H1 (cell line): Measurements from ENCODE around the gene ZNF155. TPM values are rescaled to one million over a fixed set of nuclear protein-coding genes. Genes with fewer than 3 reads are reported as not detected.

Source experiments
- CTCF ChIA-PET: fragments of 300-600 bp; sonication (Branson Sonifier 250); formaldehyde crosslinking; loops from one replicate; lab custom pipeline; 2021; ENCODE audit not compliant: partially characterized antibody; lab: Charles Lee
- POLR2A ChIA-PET: fragments of 300-600 bp; sonication (Branson Sonifier 250); formaldehyde crosslinking; loops from one replicate; lab custom pipeline; 2021; ENCODE audit warnings: inconsistent platforms; ENCODE audit not compliant: partially characterized antibody; lab: Charles Lee
- DNase-seq, 2 experiments: peaks; one replicate each; pipeline versions ENCODE4 v3.0.0 to v3.0.0-alpha.2; 2010 to 2022; ENCODE audit warnings: low spot score in 2 of 2, low read depth in 1 of 2, mixed read lengths in 1 of 2
- FAIRE-seq: peaks from 2 replicates; lab custom pipeline; 2011; peaks lifted over from hg19 to GRCh38; lab: Jason Lieb, UNC
- H2AFZ ChIP-seq: 2 replicates; pipeline ENCODE4 v1.8.1; 2012; ENCODE audit warnings: low read length, inconsistent platforms
- H2AK5ac ChIP-seq: 2 replicates; pipeline ENCODE4 v1.6.1; 2013; ENCODE audit warnings: low read depth, low read length
- H2BK120ac ChIP-seq: replicated peaks from 2 replicates; pipeline ENCODE3; 2013; ENCODE audit warnings: low read depth, low read length, inconsistent platforms
- H2BK12ac ChIP-seq: 2 replicates; pipeline ENCODE4 v1.6.1; 2013; ENCODE audit warnings: low read depth, low read length
- H2BK15ac ChIP-seq: 2 replicates; pipeline ENCODE4 v1.6.1; 2013; ENCODE audit warnings: low read length
- H2BK20ac ChIP-seq: 2 replicates; pipeline ENCODE4 v1.6.1; 2013; ENCODE audit warnings: low read length
- H2BK5ac ChIP-seq: 2 replicates; pipeline ENCODE4 v1.6.1; 2013; ENCODE audit warnings: low read depth, low read length
- H3K14ac ChIP-seq: 2 replicates; pipeline ENCODE4 v1.6.1; 2013; ENCODE audit warnings: inconsistent platforms; ENCODE audit not compliant: insufficient read length
- H3K18ac ChIP-seq: 2 replicates; pipeline ENCODE4 v1.6.1; 2013; ENCODE audit warnings: low read length; ENCODE audit errors: extremely low read depth
- H3K23ac ChIP-seq: 2 replicates; pipeline ENCODE4 v1.6.1; 2013; ENCODE audit warnings: inconsistent platforms; ENCODE audit not compliant: insufficient read length
- H3K23me2 ChIP-seq: 2 replicates; pipeline ENCODE4 v1.6.1; 2013; ENCODE audit warnings: low read depth, low read length
- H3K27ac ChIP-seq: 2 replicates; pipeline ENCODE4 v1.6.1; 2011; ENCODE audit warnings: low read depth, low read length, inconsistent platforms
- H3K27me3 ChIP-seq, 4 experiments: replicated peaks in 1 of 4; 1 replicate in 1 of 4; 2 replicates in 3 of 4; pipeline versions ENCODE4 v1.6.1 to v1.8.1; 2011 to 2013; ENCODE audit warnings: low read length in 3 of 4, mild to moderate bottlenecking in 3 of 4, inconsistent platforms in 2 of 4, mixed read lengths in 2 of 4, moderate library complexity in 1 of 4; ENCODE audit not compliant: control insufficient read depth in 3 of 4, insufficient read depth in 3 of 4; ENCODE audit errors: extremely low read depth in 1 of 4
- H3K36me3 ChIP-seq, 4 experiments: 2 replicates each; pipeline versions ENCODE4 v1.6.1 to v1.8.1; 2011 to 2013; ENCODE audit warnings: mild to moderate bottlenecking in 4 of 4, low read length in 3 of 4, moderate library complexity in 2 of 4, control low read depth in 1 of 4, inconsistent platforms in 1 of 4; ENCODE audit not compliant: insufficient read depth in 4 of 4, control insufficient read depth in 2 of 4
- H3K4ac ChIP-seq: replicated peaks from 2 replicates; pipeline ENCODE3; 2013; ENCODE audit warnings: low read length, low read depth, mixed read lengths, inconsistent platforms; ENCODE audit not compliant: insufficient read length
- H3K4me1 ChIP-seq, 4 experiments: replicated peaks in 1 of 4; 1 replicate in 1 of 4; 2 replicates in 3 of 4; pipeline versions ENCODE4 v1.6.1 to v1.8.1; 2011 to 2013; ENCODE audit warnings: low read length in 3 of 4, inconsistent platforms in 2 of 4, mixed read lengths in 1 of 4; ENCODE audit not compliant: insufficient read depth in 4 of 4, control insufficient read depth in 3 of 4
- H3K4me2 ChIP-seq, 2 experiments: 2 replicates each; pipeline versions ENCODE4 v1.6.1 to v1.8.1; 2011 to 2013; ENCODE audit warnings: low read depth in 2 of 2, low read length in 2 of 2, control low read depth in 1 of 2, inconsistent platforms in 1 of 2, mild to moderate bottlenecking in 1 of 2; ENCODE audit not compliant: insufficient read depth in 1 of 2
- H3K4me3 ChIP-seq, 4 experiments: fragments of 200-600, 300-600 bp in 1 of 4; sonication (generic), shearing (Covaris generic), sonication (Bioruptor Twin) in 1 of 4; 2 replicates each; pipeline versions ENCODE4 v1.5.1 to v1.8.1; 2011 to 2016; ENCODE audit warnings: low read length in 4 of 4, low read depth in 3 of 4, control low read depth in 2 of 4, inconsistent platforms in 2 of 4, mild to moderate bottlenecking in 2 of 4, mixed read lengths in 1 of 4, moderate library complexity in 1 of 4; ENCODE audit not compliant: insufficient read depth in 2 of 4; ENCODE audit errors: extremely low read depth in 1 of 4
- H3K56ac ChIP-seq: replicated peaks from 2 replicates; pipeline ENCODE3; 2013; ENCODE audit warnings: low read depth, mild to moderate bottlenecking, mixed read lengths, low read length, inconsistent platforms; ENCODE audit not compliant: insufficient read length
- H3K79me1 ChIP-seq: 2 replicates; pipeline ENCODE4 v1.6.1; 2013; ENCODE audit warnings: low read depth, low read length, control low read depth
- H3K79me2 ChIP-seq, 2 experiments: 2 replicates each; pipeline versions ENCODE4 v1.6.1 to v1.8.1; 2012 to 2013; ENCODE audit warnings: low read length in 2 of 2, mild to moderate bottlenecking in 2 of 2, inconsistent platforms in 1 of 2; ENCODE audit not compliant: insufficient read depth in 2 of 2, control insufficient read depth in 1 of 2
- H3K9ac ChIP-seq, 4 experiments: replicated peaks in 1 of 4; 1 replicate in 1 of 4; 2 replicates in 3 of 4; pipeline versions ENCODE4 v1.6.1 to v1.8.1; 2011 to 2013; ENCODE audit warnings: low read depth in 3 of 4, low read length in 3 of 4, control low read depth in 2 of 4, mild to moderate bottlenecking in 2 of 4, moderate library complexity in 2 of 4, inconsistent platforms in 1 of 4; ENCODE audit errors: extremely low read depth in 1 of 4
- H3K9me3 ChIP-seq, 2 experiments: 2 replicates each; pipeline versions ENCODE4 v1.6.1 to v1.8.1; 2012 to 2013; ENCODE audit warnings: mild to moderate bottlenecking in 2 of 2, moderate library complexity in 2 of 2, control low read depth in 1 of 2, inconsistent platforms in 1 of 2, low read depth in 1 of 2, low read length in 1 of 2, mixed read lengths in 1 of 2; ENCODE audit not compliant: insufficient read depth in 2 of 2
- H4K20me1 ChIP-seq, 2 experiments: replicated peaks in 1 of 2; 2 replicates each; pipeline versions ENCODE3 to v1.8.1; 2011 to 2013; ENCODE audit warnings: inconsistent platforms in 2 of 2, low read length in 2 of 2, mild to moderate bottlenecking in 1 of 2; ENCODE audit not compliant: insufficient read depth in 2 of 2, control insufficient read depth in 1 of 2
- H4K5ac ChIP-seq: 2 replicates; pipeline ENCODE4 v1.6.1; 2013; ENCODE audit warnings: low read length, low read depth, mixed read lengths, inconsistent platforms; ENCODE audit not compliant: insufficient read length
- H4K8ac ChIP-seq: 2 replicates; pipeline ENCODE4 v1.8.0; 2013; ENCODE audit warnings: mild to moderate bottlenecking, moderate library complexity, low read length, inconsistent platforms; ENCODE audit not compliant: insufficient read depth; ENCODE audit errors: extremely low read depth
- H4K91ac ChIP-seq: replicated peaks from 2 replicates; pipeline ENCODE3; 2013; ENCODE audit warnings: low read length, mixed read lengths, inconsistent platforms; ENCODE audit not compliant: insufficient read length
- ATF2 ChIP-seq: IDR thresholded peaks from 2 replicates; pipeline ENCODE4 v1.6.1; 2012; ENCODE audit warnings: low read length, inconsistent platforms
- CHD1 ChIP-seq: IDR thresholded peaks from 2 replicates; pipeline ENCODE4 v1.6.1; 2012; ENCODE audit warnings: low read depth, low read length, improper control_type of control experiment
- HDAC2 ChIP-seq, 2 experiments: fragments of 300-600 bp in 1 of 2; sonication (generic) in 1 of 2; IDR thresholded peaks; 2 replicates each; pipeline ENCODE4 v1.6.1; 2011 to 2012; ENCODE audit warnings: low read depth in 2 of 2, low read length in 2 of 2, mild to moderate bottlenecking in 2 of 2, moderate library complexity in 2 of 2, borderline replicate concordance in 1 of 2, inconsistent platforms in 1 of 2
- MAX ChIP-seq: IDR thresholded peaks from 2 replicates; pipeline ENCODE4 v1.6.1; 2012; ENCODE audit warnings: inconsistent platforms
- POLR2AphosphoS5 ChIP-seq: IDR thresholded peaks from 2 replicates; pipeline ENCODE4 v1.6.1; 2011; ENCODE audit warnings: low read depth, low read length
- RXRA ChIP-seq: IDR thresholded peaks from 2 replicates; pipeline ENCODE4 v1.6.1; 2011; ENCODE audit warnings: low read depth, mild to moderate bottlenecking, low read length, moderate library complexity; ENCODE audit not compliant: insufficient read depth
- SIRT6 ChIP-seq: IDR thresholded peaks from one replicate; pipeline ENCODE4 v1.7.1; 2012; ENCODE audit warnings: low read length, inconsistent platforms
- TAF7 ChIP-seq: optimal IDR thresholded peaks from 2 replicates; pipeline ENCODE3; 2011; ENCODE audit warnings: low read depth, mild to moderate bottlenecking, inconsistent platforms, low read length, moderate library complexity, borderline replicate concordance
- USF2 ChIP-seq: IDR thresholded peaks from 2 replicates; pipeline ENCODE4 v1.6.1; 2011; ENCODE audit warnings: low read length, improper control_type of control experiment
- YY1 ChIP-seq: IDR thresholded peaks from 2 replicates; pipeline ENCODE4 v1.6.1; 2011; ENCODE audit warnings: low read depth, mild to moderate bottlenecking, low read length
- ZNF274 ChIP-seq: IDR thresholded peaks from 2 replicates; pipeline ENCODE4 v1.7.0; 2012; ENCODE audit warnings: low read length, borderline replicate concordance; ENCODE audit errors: extremely low read depth
- WGBS, 2 experiments: shearing (Covaris generic) in 1 of 2; methylation state at CpG; one replicate each; pipeline versions ENCODE4 v1.1.6 to v1.1.7; 2013 to 2015; ENCODE audit warnings: low lambda C conversion rate in 2 of 2, mixed read lengths in 2 of 2, inconsistent platforms in 1 of 2, low coverage in 1 of 2, missing lambda C conversion rate in 1 of 2; ENCODE audit not compliant: insufficient replicate concordance in 2 of 2, insufficient coverage in 1 of 2, insufficient read length in 1 of 2; ENCODE audit errors: extremely low coverage in 1 of 2, missing lambda C conversion rate in 1 of 2; 5-methylcytosine and 5-hydroxymethylcytosine counted together
- polyA plus RNA-seq, 7 experiments: library from polyadenylated mRNA; depleted of rRNA in 3 of 7; stranded (reverse) in 5 of 7; unstranded in 2 of 7; fragments of >200 nt in 5 of 7; fragments of 200-250 nt in 2 of 7; gene quantifications; 1 replicate in 5 of 7; 2 replicates in 1 of 7; 4 replicates in 1 of 7; pipeline versions ENCODE4 v1.2.1 to v1.2.3, GENCODE V29; 2011 to 2013; ENCODE audit warnings: missing spikeins in 2 of 7, mixed read lengths in 2 of 7
- total RNA-seq: library from RNA; stranded (reverse); fragmentation: NEBNext Ultra II Directional; extraction: Animal tissue kit (Norgen Biotek cat#: 25700); gene quantifications from 2 replicates; pipeline ENCODE4 v1.2.1, GENCODE V29; 2021

ZNF155 gene
- total and polyA plus RNA-seq, 2 of the 8 experiments (the other 6 are each of a cell fraction or from before 2014, with no cell fraction given): 3.1 to 9.0 TPM

- Histone ChIP-seq H3K4me1 (no peaks in the 10 kb centered on the region), H4K8ac (no peak overlapping the region), H3K4ac (no peak overlapping the region), H3K27me3 (no peaks in the 10 kb centered on the region), H3K27ac (no peak overlapping the region), H3K23ac (no peak overlapping the region), H2BK120ac (no peak overlapping the region), H3K18ac (no peak overlapping the region), H2BK15ac (no peak overlapping the region), H2AK5ac (no peak overlapping the region), H3K9ac (peak overlapping the region in 3 of 4 experiments; percentile 2 to 79 (median 50); a peak in 2 of 7 replicates), H3K14ac (no peak overlapping the region), H4K91ac (no peak overlapping the region), H3K79me1 (no peaks in the 10 kb centered on the region), H3K4me2 (peak overlapping the region; percentile 68 to 88), H4K5ac (no peak overlapping the region), H3K23me2 (no peaks in the 10 kb centered on the region; the same call in 1 of the 2 replicates), H3K56ac (no peak overlapping the region), H3K4me3 (peak overlapping the region; percentile 60 to 87 (median 80)), H2BK5ac (no peak overlapping the region), H4K20me1 (no peaks in the 10 kb centered on the region), H3K79me2 (peaks cover 0 to 4% of the 10 kb centered on the region in 2 experiments; a peak in 1 of 4 replicates), H2BK20ac (no peak overlapping the region), H2AFZ (peak overlapping the region; percentile 99; the same call in 1 of the 2 replicates), H3K36me3 (peaks cover 0 to 3% (median 0%) of the 10 kb centered on the region in 4 experiments; a peak in 2 of 8 replicates), H2BK12ac (no peak overlapping the region), H3K9me3 (peaks cover 9 to 11% of the 10 kb centered on the region in 2 experiments; a peak in 3 of 4 replicates)
- ChIA-PET POLR2A (interaction anchor here (0.7 to 2.3 kb wide), 5 partner anchors 12 to 127 kb away, joined by 3 to 8 read pairs (median 3); partner anchors contain the start of genes ZNF221 and ZNF45), CTCF (no interaction called here)
- 11% methylated on average over 14 of the region's 14 CpGs; no CpG with 5 or more reads in 1 of the 2 experiments for WGBS, 2 experiments
- FAIRE-seq (no peak), DNase-seq (no peak)
- TF ChIP-seq TAF7: no peak
- TF ChIP-seq POLR2AphosphoS5: no peak
- no peak for TF ChIP-seq CHD1
- no peak for TF ChIP-seq HDAC2 (IDR thresholded peaks at IDR 0.05; ENCODE audit: borderline replicate concordance in 1 of 2, low read depth in 2 of 2, low read length in 2 of 2)
- no peak for TF ChIP-seq ATF2
- TF ChIP-seq MAX: no peak
- no peak for TF ChIP-seq YY1
- TF ChIP-seq SIRT6: no peak
- no peak for TF ChIP-seq USF2
- no peak for TF ChIP-seq RXRA
- TF ChIP-seq ZNF274: no peak
Observed at GRCh38 chr19:43984687-43985000, 656 bp downstream of the ZNF155 start.
